Mesenchymal stem cell (in vitro differentiated cells and primary cell): Measurements from ENCODE around the gene ATP1A2.

Source experiments
- DNase-seq: peaks from one replicate; pipeline ENCODE4 v3.0.0-alpha.2; 2013
- H2AFZ ChIP-seq: one replicate; pipeline ENCODE4 v1.6.1; 2013; ENCODE audit warnings: low read depth, mild to moderate bottlenecking, control low read depth, inconsistent platforms, low read length, moderate library complexity
- H2AK5ac ChIP-seq: 2 replicates; pipeline ENCODE4 v1.6.1; 2013; ENCODE audit warnings: low read length, moderate library complexity, mild to moderate bottlenecking, inconsistent platforms; ENCODE audit not compliant: severe bottlenecking
- H2BK120ac ChIP-seq: one replicate; pipeline ENCODE4 v1.6.1; 2013; ENCODE audit warnings: low read depth, mild to moderate bottlenecking, inconsistent platforms, low read length, moderate library complexity
- H2BK12ac ChIP-seq, 2 experiments: one replicate each; pipeline ENCODE4 v1.6.1; 2013; ENCODE audit warnings: inconsistent platforms in 2 of 2, low read length in 2 of 2, mild to moderate bottlenecking in 2 of 2, moderate library complexity in 2 of 2, control low read depth in 1 of 2
- H2BK15ac ChIP-seq: one replicate; pipeline ENCODE4 v1.6.1; 2013; ENCODE audit warnings: mild to moderate bottlenecking, low read depth, inconsistent platforms; ENCODE audit not compliant: poor library complexity, severe bottlenecking
- H2BK5ac ChIP-seq: 2 replicates; pipeline ENCODE4 v1.6.1; 2013; ENCODE audit warnings: low read depth, mild to moderate bottlenecking, low read length, control low read depth, inconsistent platforms; ENCODE audit not compliant: poor library complexity, severe bottlenecking
- H3K14ac ChIP-seq, 2 experiments: one replicate each; pipeline ENCODE4 v1.6.1; 2013; ENCODE audit warnings: inconsistent platforms in 2 of 2, low read length in 2 of 2, control low read depth in 1 of 2, mild to moderate bottlenecking in 1 of 2, moderate library complexity in 1 of 2
- H3K18ac ChIP-seq, 2 experiments: one replicate each; pipeline ENCODE4 v1.6.1; 2013; ENCODE audit warnings: inconsistent platforms in 2 of 2, low read length in 2 of 2, control low read depth in 1 of 2, low read depth in 1 of 2, mild to moderate bottlenecking in 1 of 2
- H3K23ac ChIP-seq, 2 experiments: one replicate each; pipeline ENCODE4 v1.6.1; 2013; ENCODE audit warnings: inconsistent platforms in 2 of 2, low read length in 2 of 2, mild to moderate bottlenecking in 2 of 2, moderate library complexity in 2 of 2, control low read depth in 1 of 2
- H3K27ac ChIP-seq: 2 replicates; pipeline ENCODE4 v1.5.1; 2013; ENCODE audit warnings: mild to moderate bottlenecking, moderate library complexity, low read length, control low read depth, inconsistent platforms; ENCODE audit not compliant: poor library complexity, severe bottlenecking
- H3K27me3 ChIP-seq, 2 experiments: 2 replicates each; pipeline versions ENCODE4 v1.6.1 to v1.7.0; 2013; ENCODE audit warnings: low read length in 2 of 2, mild to moderate bottlenecking in 2 of 2, moderate library complexity in 2 of 2, control low read depth in 1 of 2, inconsistent platforms in 1 of 2; ENCODE audit not compliant: control insufficient read depth in 1 of 2, insufficient read depth in 1 of 2
- H3K36me3 ChIP-seq, 2 experiments: 2 replicates each; pipeline versions ENCODE4 v1.6.1 to v1.7.0; 2013; ENCODE audit warnings: low read length in 2 of 2, control low read depth in 1 of 2, inconsistent platforms in 1 of 2, low read depth in 1 of 2, mild to moderate bottlenecking in 1 of 2; ENCODE audit not compliant: insufficient read depth in 2 of 2, control insufficient read depth in 1 of 2
- H3K4ac ChIP-seq, 2 experiments: one replicate each; pipeline ENCODE4 v1.6.1; 2013; ENCODE audit warnings: inconsistent platforms in 2 of 2, low read length in 2 of 2, mild to moderate bottlenecking in 2 of 2, moderate library complexity in 2 of 2, control low read depth in 1 of 2, low read depth in 1 of 2
- H3K4me1 ChIP-seq: 2 replicates; pipeline ENCODE4 v1.6.1; 2013; ENCODE audit warnings: low read depth, low read length, control low read depth; ENCODE audit not compliant: control insufficient read depth, insufficient read depth
- H3K4me2 ChIP-seq: 2 replicates; pipeline ENCODE4 v1.6.1; 2013; ENCODE audit warnings: low read length, mild to moderate bottlenecking, inconsistent platforms; ENCODE audit not compliant: poor library complexity, severe bottlenecking
- H3K4me3 ChIP-seq, 2 experiments: 2 replicates each; pipeline versions ENCODE4 v1.5.1 to v1.7.0; 2013; ENCODE audit warnings: low read length in 2 of 2, mild to moderate bottlenecking in 2 of 2, control low read depth in 1 of 2, low read depth in 1 of 2; ENCODE audit not compliant: insufficient read depth in 1 of 2
- H3K79me1 ChIP-seq: replicated peaks from 2 replicates; pipeline ENCODE4 v1.6.1; 2013; ENCODE audit warnings: mild to moderate bottlenecking, control low read depth, low read length, inconsistent platforms; ENCODE audit not compliant: poor library complexity, severe bottlenecking
- H3K9ac ChIP-seq: 2 replicates; pipeline ENCODE4 v1.7.0; 2013; ENCODE audit warnings: mild to moderate bottlenecking, low read length, moderate library complexity
- H3K9me3 ChIP-seq: 2 replicates; pipeline ENCODE4 v1.7.0; 2013; ENCODE audit warnings: mild to moderate bottlenecking, low read length; ENCODE audit not compliant: control insufficient read depth
- H4K8ac ChIP-seq: one replicate; pipeline ENCODE4 v1.6.1; 2013; ENCODE audit warnings: inconsistent platforms, mild to moderate bottlenecking, low read length, moderate library complexity
- H4K91ac ChIP-seq: one replicate; pipeline ENCODE4 v1.6.1; 2013; ENCODE audit warnings: mild to moderate bottlenecking, low read length, inconsistent platforms
- WGBS: methylation state at CpG from one replicate; pipeline ENCODE4 v1.1.7; 2013; ENCODE audit warnings: mixed read lengths; 5-methylcytosine and 5-hydroxymethylcytosine counted together

ATP1A2 gene

GRCh38 chr1:160103658-160104408 lies 11.7 kb upstream of the ATP1A2 start:
- WGBS = 38% methylated on average over 5 of the region's 6 CpGs
- Histone ChIP-seq H4K8ac (no peak overlapping the region), H3K4me1 (peaks cover 27% of the 10 kb centered on the region)

GRCh38 chr1:160104486-160104885 lies 11.1 kb upstream of the ATP1A2 start:
- H3K79me1 ChIP-seq = no peaks in the 10 kb centered on the region
- no peak overlapping the region for H3K4me2 ChIP-seq
- H2AK5ac ChIP-seq = no peak overlapping the region
- H3K14ac ChIP-seq = no peak overlapping the region
- no peak overlapping the region for H2BK12ac ChIP-seq
- H3K18ac ChIP-seq = peak overlapping the region in 1 of 2 experiments; percentile 49
- H4K91ac ChIP-seq = no peak overlapping the region
- H2BK15ac ChIP-seq = no peak overlapping the region
- H3K9ac ChIP-seq = no peak overlapping the region
- 76% methylated on average over 3 of the region's 3 CpGs for WGBS
- no peaks in the 10 kb centered on the region for H3K9me3 ChIP-seq
- peaks cover 29% of the 10 kb centered on the region for H3K4me1 ChIP-seq
- H3K27me3 ChIP-seq = peaks cover 25 to 33% of the 10 kb centered on the region in 2 experiments
- no peak overlapping the region for H3K27ac ChIP-seq
- no peak overlapping the region for H2BK120ac ChIP-seq
- H2AFZ ChIP-seq = no peak overlapping the region
- no peak for DNase-seq
- H3K36me3 ChIP-seq = no peaks in the 10 kb centered on the region
- no peak overlapping the region for H3K23ac ChIP-seq
- H4K8ac ChIP-seq = no peak overlapping the region
- no peak overlapping the region for H3K4ac ChIP-seq
- H2BK5ac ChIP-seq = no peak overlapping the region
- H3K4me3 ChIP-seq = no peak overlapping the region

More at GRCh38 chr1:160103658-160104408, 11.7 kb upstream of the ATP1A2 start:
- H2BK15ac ChIP-seq = no peak overlapping the region
- peaks cover 25 to 31% of the 10 kb centered on the region in 2 experiments for H3K27me3 ChIP-seq
- H3K4me2 ChIP-seq = no peak overlapping the region
- peak overlapping the region in 1 of 2 experiments; percentile 68 for H3K14ac ChIP-seq
- H2BK120ac ChIP-seq = no peak overlapping the region
- peak overlapping the region in 1 of 2 experiments; percentile 28 for H3K18ac ChIP-seq
- H4K91ac ChIP-seq = no peak overlapping the region
- no peak overlapping the region for H3K23ac ChIP-seq
- no peaks in the 10 kb centered on the region for H3K9me3 ChIP-seq
- DNase-seq = no peak
- no peaks in the 10 kb centered on the region for H3K79me1 ChIP-seq
- no peak overlapping the region for H2AFZ ChIP-seq
- no peak overlapping the region for H3K4ac ChIP-seq
- no peaks in the 10 kb centered on the region for H3K36me3 ChIP-seq
- H2BK12ac ChIP-seq = peak overlapping the region in 1 of 2 experiments; percentile 37
- H3K9ac ChIP-seq = no peak overlapping the region
- no peak overlapping the region for H3K4me3 ChIP-seq
- H2AK5ac ChIP-seq = no peak overlapping the region
- no peak overlapping the region for H2BK5ac ChIP-seq
- H3K27ac ChIP-seq = no peak overlapping the region

GRCh38 chr1:160105155-160105554 lies 10.4 kb upstream of the ATP1A2 start:
- Histone ChIP-seq H2BK5ac (no peak overlapping the region), H3K18ac (no peak overlapping the region), H3K4ac (no peak overlapping the region), H2BK120ac (no peak overlapping the region), H3K27ac (no peak overlapping the region), H4K91ac (no peak overlapping the region), H2AK5ac (no peak overlapping the region), H3K9me3 (no peaks in the 10 kb centered on the region), H3K14ac (no peak overlapping the region), H4K8ac (no peak overlapping the region), H2BK15ac (no peak overlapping the region), H3K4me2 (no peak overlapping the region), H2AFZ (no peak overlapping the region), H3K36me3 (no peaks in the 10 kb centered on the region), H3K4me1 (peaks cover 31% of the 10 kb centered on the region), H2BK12ac (no peak overlapping the region), H3K79me1 (no peaks in the 10 kb centered on the region), H3K9ac (no peak overlapping the region), H3K27me3 (peaks cover 26 to 40% of the 10 kb centered on the region in 2 experiments), H3K4me3 (no peak overlapping the region), H3K23ac (no peak overlapping the region)
- DNase-seq = no peak
- WGBS = 98% methylated on average over 4 of the region's 5 CpGs

- peaks cover 22% of the 10 kb centered on the region for H3K4me1 ChIP-seq
- H3K4me3 ChIP-seq = no peak overlapping the region
- H3K14ac ChIP-seq = no peak overlapping the region
- H2BK12ac ChIP-seq = no peak overlapping the region
- H2AK5ac ChIP-seq = no peak overlapping the region
- H2BK5ac ChIP-seq = no peak overlapping the region
- no peak overlapping the region for H3K4ac ChIP-seq
- H3K27me3 ChIP-seq = peaks cover 28 to 55% of the 10 kb centered on the region in 2 experiments
- H3K18ac ChIP-seq = no peak overlapping the region
- H3K9me3 ChIP-seq = no peaks in the 10 kb centered on the region
- DNase-seq = no peak
- H4K91ac ChIP-seq = no peak overlapping the region
- H2BK120ac ChIP-seq = no peak overlapping the region
- no peak overlapping the region for H3K27ac ChIP-seq
- H3K4me2 ChIP-seq = no peak overlapping the region
- WGBS = 95% methylated on average over 1 of the region's 1 CpG
- no peak overlapping the region for H2AFZ ChIP-seq
- no peak overlapping the region for H2BK15ac ChIP-seq
- H4K8ac ChIP-seq = no peak overlapping the region
- no peaks in the 10 kb centered on the region for H3K36me3 ChIP-seq
- no peak overlapping the region for H3K9ac ChIP-seq
- no peaks in the 10 kb centered on the region for H3K79me1 ChIP-seq
- H3K23ac ChIP-seq = no peak overlapping the region
Measured at GRCh38 chr1:160107512-160107911, 8.0 kb upstream of the ATP1A2 start.
